GM20431 (cell line): ENCODE results near the gene UBE2I.
"Not testable (repeated sequence)": the region's sequence is repeated elsewhere in the genome, so short reads cannot be mapped to it uniquely, and the experiment has no call there.

Experiments used
- in situ Hi-C: fragments of 300-500 bp; cut with MseI, MboI; formaldehyde crosslinking; loops from one replicate; pipeline ENCODE4 v1.15.0; 2020; ENCODE audit warnings: low sequenced_read_pairs; ENCODE audit not compliant: unreplicated experiment

The UBE2I gene

DNA sequence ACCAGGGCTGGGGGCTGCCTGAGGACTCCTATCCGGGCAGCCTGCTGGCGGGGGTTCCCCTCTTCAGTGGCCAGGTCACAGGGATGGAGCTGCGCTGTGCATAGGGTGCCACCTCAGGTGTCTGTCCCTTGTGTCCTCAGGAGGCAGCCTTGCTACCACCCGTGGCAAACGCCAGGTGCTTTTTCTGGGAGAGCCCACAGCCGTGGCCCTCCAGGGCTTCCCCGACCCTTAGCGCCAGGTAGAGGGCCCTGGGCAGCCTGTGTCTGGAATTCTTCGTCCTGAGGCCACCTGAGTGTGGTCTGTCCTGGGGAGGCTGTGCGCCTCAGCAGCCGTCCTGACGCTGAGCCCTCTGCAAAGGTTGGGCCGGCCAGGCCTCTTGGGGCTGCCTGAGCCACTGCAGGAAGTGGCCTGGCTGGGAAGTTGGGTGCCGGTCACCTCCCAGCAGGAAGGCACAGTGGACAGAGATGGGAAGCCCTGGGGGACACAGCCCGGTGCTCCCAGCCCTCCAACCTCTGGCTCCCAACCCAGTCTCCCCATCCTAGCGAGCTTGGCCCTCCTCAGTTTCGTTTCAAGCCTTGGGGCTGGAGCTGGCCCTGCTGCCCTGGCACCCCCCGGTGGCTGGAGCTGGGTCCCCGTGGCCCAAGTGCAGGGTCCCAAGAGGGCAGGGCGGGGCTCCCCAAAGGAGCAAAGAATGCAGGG is 16.4 kb downstream of the UBE2I start:
- in situ Hi-C loops = no loop called here

DNA sequence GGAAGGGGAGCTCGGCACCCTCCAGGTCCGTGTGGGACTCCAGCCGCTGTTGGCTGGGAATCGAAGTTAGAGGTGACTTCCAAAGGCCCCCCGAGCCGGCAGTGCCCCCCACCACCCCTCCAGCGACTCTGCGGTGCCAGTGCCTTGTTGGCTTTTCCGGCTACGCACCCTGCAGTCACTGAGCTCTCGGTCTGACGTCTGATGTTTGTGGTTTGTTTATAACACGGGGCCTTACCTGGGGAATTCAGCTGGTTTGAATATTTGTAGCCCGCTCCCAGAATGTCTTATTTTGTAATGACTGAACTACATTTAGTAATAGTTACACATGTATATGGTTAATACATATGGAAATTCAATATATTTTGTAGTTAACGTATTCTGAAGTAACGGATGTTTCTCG is 17.0 kb downstream of the UBE2I start:
- in situ Hi-C loops = no loop called here

DNA sequence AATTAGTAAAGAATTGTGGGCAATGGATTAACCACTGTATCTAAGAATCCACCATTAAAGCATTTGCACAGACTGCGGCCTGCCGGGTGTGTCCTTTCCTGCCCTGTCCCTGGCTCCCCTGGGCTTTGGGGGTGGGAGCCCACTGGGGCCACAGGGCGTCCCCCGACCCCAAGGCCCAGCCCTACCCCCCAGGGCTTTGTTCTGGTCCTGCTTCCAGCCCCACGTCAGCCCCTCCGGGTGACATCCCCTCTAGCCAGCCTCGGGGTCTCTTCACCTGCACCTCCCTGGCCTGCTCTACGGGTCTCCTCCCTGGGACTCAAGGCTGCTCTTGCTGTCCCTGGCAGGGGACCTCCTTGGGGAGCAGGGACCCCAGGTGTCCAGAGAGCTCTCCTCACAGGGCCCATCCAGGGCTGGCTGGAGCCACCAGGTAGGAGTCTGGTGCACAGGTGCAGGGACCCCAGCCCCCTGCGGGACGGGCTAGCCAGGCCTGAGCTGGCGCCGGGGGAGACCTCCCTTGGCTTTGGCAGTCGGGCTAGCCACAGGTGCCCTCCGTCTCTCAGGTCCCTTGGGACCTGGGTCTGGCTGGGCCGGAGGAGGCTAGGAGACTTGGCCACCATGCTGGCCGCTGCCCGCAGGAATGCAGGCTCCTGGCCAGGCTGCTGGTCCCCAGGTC is 17.6 kb downstream of the UBE2I start:
- in situ Hi-C loops = no loop called here

DNA sequence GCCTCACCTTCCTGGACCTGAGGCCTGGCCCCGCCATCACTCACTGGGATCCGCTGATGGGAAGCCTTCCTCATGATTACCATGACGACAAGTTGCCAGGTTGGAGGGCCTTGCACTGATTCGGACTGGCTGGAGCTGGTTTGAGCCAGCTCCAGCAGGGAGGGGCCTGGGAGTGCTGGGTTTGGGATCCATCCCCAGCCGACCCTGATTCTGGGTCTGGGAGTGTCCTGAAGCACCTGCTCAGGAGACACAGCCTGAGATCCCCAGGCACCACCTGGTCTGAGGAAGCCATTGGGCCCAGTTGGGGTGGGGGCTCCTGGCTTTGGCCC is 18.1 kb downstream of the UBE2I start:
- in situ Hi-C loops = no loop called here

DNA sequence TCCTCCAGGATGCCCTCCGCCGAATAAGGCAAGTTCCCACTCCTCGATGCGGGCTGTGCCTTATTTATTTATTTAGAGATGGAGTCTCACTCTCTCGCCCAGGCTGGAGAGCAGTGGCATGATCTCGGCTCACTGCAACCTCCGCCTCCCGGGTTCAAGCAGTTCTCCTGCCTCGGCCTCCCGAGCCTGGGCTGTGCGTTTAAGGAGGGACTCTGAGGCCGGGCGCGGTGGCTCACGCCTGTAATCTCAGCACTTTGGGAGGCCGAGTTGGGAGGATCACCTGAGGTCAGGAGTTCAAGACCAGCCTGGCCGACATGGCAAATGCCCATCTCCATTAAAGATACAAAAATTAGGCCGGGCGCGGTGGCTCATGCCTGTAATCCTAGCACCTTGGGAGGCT is 18.7 kb downstream of the UBE2I start:
- in situ Hi-C loops = not testable (repeated sequence)

DNA sequence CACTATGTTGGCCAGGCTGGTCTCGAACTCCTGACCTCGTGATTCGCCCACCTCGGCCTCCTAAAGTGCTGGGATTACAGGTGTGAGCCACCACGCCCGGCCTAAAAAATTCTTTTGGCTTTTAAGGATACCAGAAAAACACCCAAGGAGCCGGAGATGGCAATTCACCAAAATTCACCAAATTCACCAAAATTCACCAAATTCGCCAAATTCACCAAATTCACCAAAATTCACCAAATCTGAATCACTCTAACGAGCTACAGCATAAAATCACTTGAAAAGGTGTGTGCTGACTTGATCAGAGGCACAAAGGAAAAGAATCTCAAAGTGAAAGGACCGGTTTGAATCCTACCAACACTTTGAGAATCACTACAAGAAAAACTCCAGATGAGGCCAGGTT is 19.5 kb downstream of the UBE2I start:
- in situ Hi-C loops = not testable (repeated sequence)

DNA sequence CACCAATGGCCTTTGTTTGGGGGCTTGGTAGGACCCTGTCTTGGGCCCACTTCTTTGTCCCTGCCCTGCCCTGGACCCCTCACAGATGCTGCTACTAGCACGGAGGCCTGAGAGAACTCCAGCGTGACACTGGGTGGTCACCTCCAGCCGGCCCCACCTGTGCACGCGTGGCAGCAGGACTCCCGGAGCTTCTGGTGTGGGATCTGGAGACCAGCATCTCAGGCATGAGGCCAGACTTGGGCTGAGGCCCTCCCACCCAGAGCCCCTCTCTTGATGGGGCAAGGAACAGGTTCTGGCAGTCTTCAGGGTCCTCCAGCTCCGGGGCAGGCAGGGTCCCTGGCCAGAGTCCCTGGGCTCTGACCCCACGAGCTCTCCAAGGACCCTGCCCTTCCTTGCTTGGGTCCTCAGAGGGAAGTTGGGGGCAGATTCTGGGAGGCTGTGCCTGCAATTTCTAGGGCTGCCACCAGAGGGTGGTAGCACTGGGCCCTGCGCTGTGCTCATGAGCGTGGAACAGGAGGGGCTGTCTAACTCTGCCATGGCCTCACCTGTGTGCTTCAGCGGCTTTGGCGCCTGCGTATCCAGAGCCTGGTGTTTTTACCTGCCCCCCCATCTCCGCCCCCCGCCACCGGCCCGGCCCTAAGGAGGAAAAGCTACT is 21.0 kb downstream of the UBE2I start:
- in situ Hi-C loops = no loop called here

DNA sequence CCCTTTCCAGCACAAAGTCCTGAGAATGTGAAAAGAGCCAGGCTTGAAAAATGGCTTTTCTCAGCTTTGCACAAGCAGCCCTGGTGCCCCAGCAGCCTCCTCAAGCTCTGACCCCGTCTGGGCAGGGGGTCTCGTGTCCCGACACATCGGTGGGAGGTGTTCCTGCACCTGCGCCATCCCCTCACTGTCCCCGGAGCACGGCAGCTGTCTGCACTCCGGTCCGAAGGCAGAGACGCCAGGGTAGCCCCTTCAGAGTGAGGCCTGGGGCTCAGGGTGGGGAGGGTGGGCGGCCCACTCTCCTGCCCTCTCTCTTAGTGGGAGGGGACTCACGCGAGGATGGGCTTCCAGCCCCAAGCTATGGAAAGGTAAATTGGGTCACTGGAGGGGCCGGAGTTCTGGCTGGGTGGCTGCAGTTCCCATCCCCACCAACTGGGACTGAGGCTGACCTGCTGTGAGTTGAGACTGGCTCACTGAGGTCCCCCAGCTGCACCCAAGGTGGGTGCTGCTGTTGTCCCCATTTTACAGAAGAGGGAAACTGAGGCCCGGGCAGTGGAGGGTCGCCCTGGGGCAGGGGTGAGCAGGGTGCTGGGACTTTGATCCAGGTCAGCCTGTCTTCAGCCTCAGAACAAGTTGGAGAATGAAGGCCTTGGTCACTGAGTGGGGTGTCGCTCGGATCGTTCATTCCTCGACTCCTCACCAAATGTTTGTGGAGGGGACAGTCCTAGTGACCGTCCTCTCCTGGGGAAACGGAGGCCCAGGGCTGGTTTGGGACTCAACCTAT is 21.7 kb downstream of the UBE2I start:
- in situ Hi-C loops = no loop called here

DNA sequence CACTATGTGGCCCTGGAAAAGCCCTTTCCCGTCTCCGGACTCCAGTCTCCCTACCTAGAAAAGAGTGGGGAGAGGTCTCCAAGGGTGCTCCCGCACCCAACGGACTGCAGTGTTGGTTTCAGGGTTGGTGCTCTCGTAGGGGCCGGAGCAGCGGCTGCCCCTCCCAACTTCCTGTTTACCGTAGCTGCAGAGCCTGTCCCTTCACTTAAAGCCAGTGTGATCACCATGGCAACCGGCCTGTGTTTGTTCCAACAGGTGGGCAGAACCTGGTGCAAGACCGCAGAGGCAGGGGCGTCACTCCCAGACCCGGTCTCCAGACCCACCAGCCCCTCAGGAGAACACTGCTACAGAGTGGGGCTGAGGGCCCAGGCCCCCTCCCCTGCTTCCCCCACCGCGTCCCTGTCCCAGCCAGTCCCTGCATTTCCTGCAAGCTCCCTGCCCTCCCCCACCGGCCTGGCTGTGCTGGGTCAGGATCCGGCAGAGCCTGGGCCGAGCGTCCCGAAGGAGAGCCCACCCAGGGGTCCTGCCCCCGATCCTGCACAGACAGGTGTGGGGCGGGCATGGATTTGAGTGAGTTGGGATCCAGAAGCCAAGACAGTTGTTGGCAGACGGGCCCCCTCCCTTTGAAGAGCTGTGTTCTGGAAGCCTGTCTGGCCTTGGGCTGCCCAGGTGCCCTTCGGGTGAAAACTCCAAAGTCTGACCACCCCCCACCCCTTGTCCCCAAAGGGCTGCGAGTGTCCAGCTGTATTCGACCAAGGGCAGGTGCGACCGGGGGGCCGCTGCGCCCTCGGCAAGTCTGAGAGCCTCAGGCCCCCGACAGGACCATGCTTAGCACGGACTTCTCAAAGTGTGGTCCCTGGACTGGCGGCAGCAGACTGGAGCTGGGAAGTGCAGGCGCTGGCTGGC is 22.5 kb downstream of the UBE2I start:
- in situ Hi-C loops = no loop called here

DNA sequence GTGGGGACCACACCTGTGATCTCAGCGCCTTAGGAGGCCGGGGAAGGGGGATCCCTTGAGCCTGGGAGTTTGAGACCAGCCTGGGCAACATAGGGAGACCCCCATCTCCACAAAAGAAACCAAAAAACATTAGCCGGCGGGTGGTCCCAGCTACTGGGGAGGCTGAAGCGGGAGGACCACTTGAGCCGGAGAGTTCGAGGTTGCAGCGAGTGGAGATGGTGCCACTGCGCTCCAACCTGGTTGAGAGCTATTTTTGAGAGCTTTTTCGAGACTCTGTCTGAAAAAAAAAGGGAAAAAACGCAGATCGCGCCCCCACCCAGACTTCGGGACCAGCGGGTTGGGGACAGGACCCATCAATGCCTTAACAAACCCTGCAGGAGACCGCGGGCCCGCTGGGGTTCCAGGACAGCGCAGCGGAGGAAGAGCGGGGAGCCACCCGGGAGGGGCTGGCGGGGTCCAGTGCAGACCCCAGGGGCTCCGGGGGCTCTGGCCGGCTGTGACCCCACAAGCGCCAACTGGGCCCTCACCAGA is 23.2 kb downstream of the UBE2I start:
- in situ Hi-C loops = no loop called here

DNA sequence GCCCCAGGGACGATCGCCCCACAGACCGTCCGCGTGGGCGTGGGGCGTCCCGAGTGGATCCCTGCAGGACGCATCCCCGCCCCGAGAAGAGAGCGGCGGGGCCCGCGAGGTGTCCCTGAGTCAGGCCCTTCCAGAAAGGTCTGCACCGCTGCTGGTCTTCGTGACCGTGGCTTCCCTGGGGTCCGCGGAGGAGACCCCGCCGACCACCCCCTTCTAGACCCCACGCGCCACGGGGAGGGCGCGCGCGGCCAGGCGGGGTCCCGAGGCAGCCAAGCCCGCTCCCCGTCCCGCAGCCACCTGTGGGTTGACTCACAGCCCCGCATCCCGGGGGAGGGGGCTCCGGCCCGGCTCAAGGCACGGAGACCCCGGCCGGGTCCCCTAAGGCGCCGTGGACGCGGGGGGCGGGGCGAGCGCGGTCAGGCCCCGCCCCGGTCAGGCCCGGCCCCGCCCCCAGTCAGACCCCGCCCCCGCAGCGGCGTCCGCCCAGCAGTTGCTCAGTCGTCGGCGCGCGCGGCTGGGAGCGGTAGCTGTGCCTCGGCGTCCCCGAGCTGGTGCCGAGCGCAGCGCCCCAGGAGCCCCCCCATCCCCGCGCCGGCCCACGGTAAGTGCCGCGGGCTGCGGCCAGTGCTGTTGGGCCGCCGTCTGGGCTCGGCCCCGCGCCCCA is 23.8 kb downstream of the UBE2I start, which contains the start of gene BAIAP3:
BAIAP3 (plus strand) TSS at position 497 of the 664 bp plus-strand sequence. CDS start 4,905 bp downstream, outside the sequence.
- in situ Hi-C loops = no loop called here

DNA sequence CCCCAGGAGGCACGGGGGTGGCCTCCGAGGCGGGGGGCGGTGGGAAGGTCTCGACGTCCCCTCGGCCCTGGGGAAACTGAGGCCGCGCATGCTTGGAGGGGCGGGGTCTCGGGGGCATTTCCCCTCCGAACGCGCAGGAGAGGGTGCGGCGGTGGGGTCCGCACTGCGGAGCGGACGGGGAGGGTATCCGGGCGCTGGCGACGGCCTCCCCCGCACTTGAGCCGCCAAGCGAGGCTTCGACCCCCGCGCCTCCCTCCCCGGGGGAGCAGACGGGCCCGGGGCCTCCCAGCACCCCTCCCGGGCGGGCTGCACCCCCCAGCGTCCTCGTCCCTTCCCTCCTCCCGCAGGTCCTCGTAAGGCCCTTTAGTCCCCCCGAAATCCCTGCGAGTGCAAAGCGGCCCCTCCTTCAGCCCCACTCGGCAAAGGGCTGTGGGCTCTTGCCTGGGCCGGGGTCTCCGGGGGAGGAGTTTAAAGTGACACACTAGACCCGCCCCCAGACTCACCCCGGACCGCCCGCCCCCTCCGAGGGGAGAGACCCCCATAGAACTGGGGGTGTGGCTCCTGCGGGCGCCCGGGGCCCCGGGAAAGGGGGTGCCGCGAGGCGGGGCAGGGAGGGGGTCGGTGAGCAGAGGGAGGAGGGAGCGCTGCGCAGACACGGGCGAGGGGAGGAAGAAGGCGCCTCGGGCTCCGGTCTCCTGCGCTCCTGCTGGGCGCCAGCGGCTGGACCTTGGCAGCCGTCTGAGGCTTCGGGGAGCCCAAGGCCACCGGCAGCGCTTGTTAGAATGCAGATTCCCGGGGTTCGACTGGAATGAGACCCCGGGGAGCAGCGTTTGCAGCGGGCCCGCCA is 24.6 kb downstream of the UBE2I start:
- in situ Hi-C loops = no loop called here

DNA sequence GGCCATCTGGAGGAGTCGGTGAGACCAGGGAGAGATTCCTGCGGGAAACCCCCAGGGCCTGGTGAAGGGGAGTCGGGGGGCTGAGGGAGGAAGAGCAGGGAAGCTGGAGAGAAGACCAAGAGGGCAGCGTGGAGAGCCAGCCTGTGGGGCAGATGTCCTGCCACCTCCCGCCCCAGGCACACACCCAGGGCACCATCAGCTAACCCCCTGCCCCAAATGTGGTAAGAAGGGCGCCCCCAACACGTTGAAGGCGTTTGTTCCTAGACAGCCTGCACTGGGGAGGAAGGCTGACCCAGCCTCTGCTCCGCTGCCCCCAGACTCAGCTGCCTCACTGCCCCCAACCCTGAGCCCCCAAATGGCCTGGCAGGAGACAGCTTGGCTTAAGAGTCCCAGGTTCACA is 25.3 kb downstream of the UBE2I start:
- in situ Hi-C loops = no loop called here

DNA sequence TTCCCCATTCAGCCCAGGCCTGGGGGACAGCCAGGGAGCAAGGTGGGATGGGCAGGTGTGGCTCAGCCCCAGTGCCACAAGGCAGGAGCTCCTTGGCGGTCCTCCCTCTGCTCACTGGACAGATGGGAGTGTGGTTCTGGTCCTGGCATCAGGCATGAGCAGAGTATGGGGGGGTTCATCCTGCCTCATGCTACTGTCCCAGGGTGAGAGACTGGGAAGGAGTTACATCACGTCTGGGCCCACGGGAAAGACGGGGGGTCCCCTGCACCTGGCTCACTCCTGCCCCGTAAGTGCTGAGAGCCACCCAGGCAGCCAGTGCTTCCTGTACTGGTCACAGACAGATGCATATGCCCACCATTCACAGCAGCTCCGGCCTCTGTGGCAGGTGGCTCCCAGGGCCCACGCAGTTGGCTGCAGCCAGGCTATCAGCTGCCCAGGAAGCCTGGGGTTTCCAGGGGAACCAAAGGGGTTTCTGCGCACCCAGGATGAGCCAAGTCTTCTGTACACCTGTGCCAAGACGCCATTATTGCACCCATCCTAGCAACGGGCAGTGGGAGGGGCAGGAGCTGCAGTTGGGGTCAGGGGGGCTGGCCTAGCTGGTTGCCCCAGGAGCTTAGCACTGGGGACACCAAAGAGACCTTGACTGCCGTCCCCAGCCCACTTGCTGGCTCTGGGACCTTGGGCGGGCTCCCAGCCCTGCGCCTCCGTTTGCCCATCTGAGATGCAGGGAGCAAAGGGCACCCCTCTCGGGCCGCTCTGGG is 26.0 kb downstream of the UBE2I start:
- in situ Hi-C loops = no loop called here

DNA sequence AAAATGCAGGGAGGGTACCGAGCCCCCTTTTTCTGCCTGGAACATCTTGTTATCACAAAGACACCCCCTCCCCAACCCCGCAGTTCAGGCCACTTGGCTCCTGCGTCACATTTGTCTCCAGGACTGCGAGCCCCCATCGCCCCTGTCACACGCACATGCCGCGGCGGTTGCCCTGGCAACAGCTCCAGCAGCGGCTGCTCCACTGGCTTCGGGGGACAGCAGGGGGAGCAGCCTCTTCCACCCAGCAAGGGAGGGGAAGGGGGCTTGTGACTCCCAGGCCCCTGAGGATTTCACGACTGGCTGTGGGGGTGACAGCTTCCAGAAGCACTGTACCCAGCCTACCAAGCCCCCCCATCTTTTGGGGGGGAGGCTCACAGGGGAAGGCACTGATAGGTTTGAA is 26.6 kb downstream of the UBE2I start:
- in situ Hi-C loops = no loop called here

DNA sequence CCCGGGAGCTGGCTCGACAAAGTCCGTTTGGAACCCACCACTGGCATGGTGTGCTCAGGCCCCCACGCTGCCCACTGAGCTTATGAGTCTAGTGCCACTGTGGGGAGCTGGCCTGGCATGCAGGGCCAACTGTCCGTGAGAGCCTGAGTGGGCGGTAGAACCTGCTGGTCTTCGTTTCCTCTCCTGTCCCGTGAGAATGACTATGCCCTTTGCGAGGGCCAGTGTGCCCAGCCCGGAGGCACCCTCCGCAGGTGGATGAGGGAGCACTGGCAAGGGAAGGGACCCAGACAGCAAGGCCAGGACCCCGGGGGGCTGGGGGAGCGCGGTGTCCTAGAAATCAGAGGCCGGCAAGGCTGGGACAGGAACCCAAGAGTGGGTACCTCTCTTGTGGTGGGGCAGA is 27.2 kb downstream of the UBE2I start:
- in situ Hi-C loops = no loop called here

DNA sequence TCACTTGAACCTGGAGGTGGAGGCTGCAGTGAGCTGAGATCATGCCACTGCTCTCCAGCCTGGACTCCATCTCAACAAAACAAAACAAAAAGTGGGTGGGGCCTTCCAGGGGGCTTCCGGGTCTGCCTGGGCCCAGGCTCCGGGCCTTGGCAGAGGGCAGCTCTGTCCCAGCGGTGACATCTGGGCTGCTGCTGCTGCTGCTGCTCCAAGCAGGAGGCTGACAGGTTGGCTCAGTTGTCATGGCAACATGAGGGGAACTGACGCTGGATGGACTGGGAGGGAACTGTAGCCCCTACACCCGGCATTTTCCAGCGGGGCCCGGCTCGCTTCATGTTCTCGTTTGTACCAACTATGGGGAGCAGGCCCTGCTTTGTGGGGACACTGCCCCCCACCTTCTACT is 28.1 kb downstream of the UBE2I start:
- in situ Hi-C loops = no loop called here
